Neural cell (in vitro differentiated cells): Measurements from ENCODE around the gene LPCAT3.

Source experiments
- POLR2AphosphoS5 ChIP-seq: IDR thresholded peaks from 2 replicates; pipeline ENCODE4 v1.6.1; 2012
- REST ChIP-seq: IDR thresholded peaks from 2 replicates; pipeline ENCODE4 v1.6.1; 2012; ENCODE audit warnings: borderline replicate concordance
- TAF1 ChIP-seq: IDR thresholded peaks from 2 replicates; pipeline ENCODE4 v1.6.1; 2012; ENCODE audit warnings: low read depth

- TF ChIP-seq REST = no peak
- TF ChIP-seq TAF1 = no peak
- no peak for TF ChIP-seq POLR2AphosphoS5
These were observed 71.3 kb downstream of the LPCAT3 start for GRCh38 chr12:6946920-6947374.
